ENCODE results near the gene DOK6. TPM values are rescaled to one million over a fixed set of nuclear protein-coding genes. Genes with fewer than 3 reads are reported as not detected.

DOK6 gene
- total and polyA plus RNA-seq, 9 of the 15 experiments (the other 6 are each of a cell fraction or from before 2014, with no cell fraction given), result not detected

GRCh38 chr18:69785466-69785865, 384.8 kb downstream of the DOK6 start:
- no TSS peak for BruUV-seq (replicated peaks)
- Histone ChIP-seq H3K27ac (ENCODE audit: extremely low read depth, low read depth, low read length) (no peak overlapping the region), H3K9me3 (replicated peaks; ENCODE audit: control insufficient read depth, insufficient read depth, low read depth, low read length) (no peaks in the 10 kb centered on the region; the same call in 1 of the 2 replicates), H2AFZ (ENCODE audit: low read depth, low read length) (no peak overlapping the region), H3K27me3 (ENCODE audit: control insufficient read depth in 2 of 2, insufficient read depth in 2 of 2, low read length in 2 of 2) (no peaks in the 10 kb centered on the region), H3K79me2 (ENCODE audit: control insufficient read depth, insufficient read depth, low read length) (no peaks in the 10 kb centered on the region), H3K4me2 (ENCODE audit: insufficient read depth, low read length) (no peak overlapping the region), H3K9ac (ENCODE audit: insufficient read depth in 1 of 2, low read depth in 2 of 2, low read length in 2 of 2) (no peak overlapping the region), H3K36me3 (ENCODE audit: control insufficient read depth, insufficient read depth, low read length) (no peaks in the 10 kb centered on the region), H4K20me1 (replicated peaks; ENCODE audit: control insufficient read depth, insufficient read depth, low read length) (no peaks in the 10 kb centered on the region), H3K4me3 (no peak overlapping the region), H3K9me1 (ENCODE audit: control insufficient read depth, insufficient read depth, low read length) (no peaks in the 10 kb centered on the region), H3K4me1 (replicated peaks in 1 of 2; ENCODE audit: control insufficient read depth in 2 of 2, insufficient read depth in 2 of 2, low read length in 2 of 2) (no peaks in the 10 kb centered on the region)
- FAIRE-seq, result no peak
- TF ChIP-seq NELFE (IDR thresholded peaks at IDR 0.05; ENCODE audit: insufficient read depth, insufficient read length) (no peak), RFX1 (IDR thresholded peaks at IDR 0.05) (no peak)
- no peak for DNase-seq (ENCODE audit: extremely low read depth in 1 of 4, low spot score in 3 of 4)
- intact Hi-C loops (cut with micrococcal nuclease), result no loop called here
- ChIA-PET POLR2A (no interaction called here), CTCF (ENCODE audit: low intra/inter-chr PET ratio) (no interaction called here)
- WGBS (ENCODE audit: insufficient coverage, low coverage, missing lambda C conversion rate), result 6% methylated on average over 3 of the region's 3 CpGs
- no peak for ATAC-seq
- in situ Hi-C loops (cut with MboI), result no loop called here

DNA sequence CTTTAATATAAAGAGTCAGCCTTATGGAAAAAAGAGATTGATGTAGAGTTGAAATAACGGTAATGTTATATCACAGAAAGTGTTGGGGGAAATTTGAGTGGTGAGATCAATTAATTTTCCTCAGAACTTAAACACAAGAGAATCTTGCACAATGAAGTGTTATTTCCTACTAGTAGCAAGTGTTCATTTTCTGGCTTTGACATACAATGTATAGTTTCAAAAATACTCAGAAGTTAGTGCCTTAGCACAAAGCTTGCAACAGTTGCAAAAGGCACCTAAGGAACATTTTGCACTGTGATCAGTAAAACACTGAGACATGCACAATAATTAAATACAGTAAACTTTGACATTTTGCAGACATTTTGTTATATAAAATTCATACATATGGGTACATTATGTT, 385.7 kb downstream of the DOK6 start:
- WGBS (ENCODE audit: insufficient coverage, low coverage, missing lambda C conversion rate), result 17% methylated on average over 1 of the region's 1 CpG
- no peak overlapping the region for H3K27ac ChIP-seq (ENCODE audit: extremely low read depth, low read depth, low read length)
- H3K4me1 ChIP-seq (replicated peaks in 1 of 2; ENCODE audit: control insufficient read depth in 2 of 2, insufficient read depth in 2 of 2, low read length in 2 of 2), result no peaks in the 10 kb centered on the region
- no peaks in the 10 kb centered on the region for H4K20me1 ChIP-seq (replicated peaks; ENCODE audit: control insufficient read depth, insufficient read depth, low read length)
- H3K4me2 ChIP-seq (ENCODE audit: insufficient read depth, low read length), result no peak overlapping the region
- H3K36me3 ChIP-seq (ENCODE audit: control insufficient read depth, insufficient read depth, low read length), result no peaks in the 10 kb centered on the region
- ChIA-PET CTCF (ENCODE audit: low intra/inter-chr PET ratio) (no interaction called here), POLR2A (no interaction called here)
- BruUV-seq (replicated peaks), result no TSS peak
- no peaks in the 10 kb centered on the region for H3K79me2 ChIP-seq (ENCODE audit: control insufficient read depth, insufficient read depth, low read length)
- in situ Hi-C loops (cut with MboI), result no loop called here
- no peak overlapping the region for H3K4me3 ChIP-seq
- intact Hi-C loops (cut with micrococcal nuclease), result no loop called here
- no peaks in the 10 kb centered on the region for H3K27me3 ChIP-seq (ENCODE audit: control insufficient read depth in 2 of 2, insufficient read depth in 2 of 2, low read length in 2 of 2)
- no peaks in the 10 kb centered on the region; the same call in 1 of the 2 replicates for H3K9me3 ChIP-seq (replicated peaks; ENCODE audit: control insufficient read depth, insufficient read depth, low read depth, low read length)
- no peak for FAIRE-seq
- no peak for ATAC-seq
- H3K9ac ChIP-seq (ENCODE audit: insufficient read depth in 1 of 2, low read depth in 2 of 2, low read length in 2 of 2), result no peak overlapping the region
- H3K9me1 ChIP-seq (ENCODE audit: control insufficient read depth, insufficient read depth, low read length), result no peaks in the 10 kb centered on the region
- no peak for DNase-seq (ENCODE audit: extremely low read depth in 1 of 4, low spot score in 3 of 4)
- no peak overlapping the region for H2AFZ ChIP-seq (ENCODE audit: low read depth, low read length)
- TF ChIP-seq FOXJ2 (tag; IDR thresholded peaks at IDR 0.05) (no peak), NFXL1 (CRISPR knock-in tag; IDR thresholded peaks at IDR 0.05) (no peak), SMAD3 (CRISPR knock-in tag; conservative IDR thresholded peaks at IDR 0.05) (no peak), GATA2 (CRISPR knock-in tag; IDR thresholded peaks at IDR 0.05) (no peak), MYBL2 (IDR thresholded peaks at IDR 0.05; ENCODE audit: low read depth) (no peak), MYBL2 (CRISPR knock-in tag; IDR thresholded peaks at IDR 0.05; ENCODE audit: borderline replicate concordance) (no peak), HDAC8 (tag; IDR thresholded peaks at IDR 0.05) (no peak), MTA1 (IDR thresholded peaks at IDR 0.05; ENCODE audit: borderline replicate concordance) (no peak), ZNF143 (CRISPR knock-in tag; IDR thresholded peaks at IDR 0.05) (no peak)
